ENCODE results near the gene ASIP.

The ASIP gene

DNA sequence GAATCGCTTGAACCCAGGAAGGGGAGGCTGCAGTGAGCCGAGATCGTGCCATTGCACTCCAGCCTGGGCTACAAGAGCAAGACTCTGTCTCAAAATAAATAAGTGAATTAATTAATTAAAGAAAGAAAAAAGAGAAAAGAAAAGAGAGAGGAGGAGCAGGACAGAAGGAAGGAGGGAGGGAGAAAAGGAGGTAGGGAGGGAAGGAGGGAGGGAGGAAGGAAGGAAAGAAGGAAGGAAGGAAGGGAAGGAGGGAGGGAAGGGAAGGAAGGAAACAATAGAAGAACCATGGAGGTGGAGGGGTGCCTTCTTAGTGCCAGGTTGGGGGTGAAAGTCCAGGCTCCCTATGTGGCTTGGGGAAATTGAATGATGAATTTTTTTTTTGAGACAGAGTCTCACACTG is 68.5 kb downstream of the ASIP start:
- TF ChIP-seq, protein P1, sequence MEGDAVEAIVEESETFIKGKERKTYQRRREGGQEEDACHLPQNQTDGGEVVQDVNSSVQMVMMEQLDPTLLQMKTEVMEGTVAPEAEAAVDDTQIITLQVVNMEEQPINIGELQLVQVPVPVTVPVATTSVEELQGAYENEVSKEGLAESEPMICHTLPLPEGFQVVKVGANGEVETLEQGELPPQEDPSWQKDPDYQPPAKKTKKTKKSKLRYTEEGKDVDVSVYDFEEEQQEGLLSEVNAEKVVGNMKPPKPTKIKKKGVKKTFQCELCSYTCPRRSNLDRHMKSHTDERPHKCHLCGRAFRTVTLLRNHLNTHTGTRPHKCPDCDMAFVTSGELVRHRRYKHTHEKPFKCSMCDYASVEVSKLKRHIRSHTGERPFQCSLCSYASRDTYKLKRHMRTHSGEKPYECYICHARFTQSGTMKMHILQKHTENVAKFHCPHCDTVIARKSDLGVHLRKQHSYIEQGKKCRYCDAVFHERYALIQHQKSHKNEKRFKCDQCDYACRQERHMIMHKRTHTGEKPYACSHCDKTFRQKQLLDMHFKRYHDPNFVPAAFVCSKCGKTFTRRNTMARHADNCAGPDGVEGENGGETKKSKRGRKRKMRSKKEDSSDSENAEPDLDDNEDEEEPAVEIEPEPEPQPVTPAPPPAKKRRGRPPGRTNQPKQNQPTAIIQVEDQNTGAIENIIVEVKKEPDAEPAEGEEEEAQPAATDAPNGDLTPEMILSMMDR (IDR thresholded peaks at IDR 0.05; ENCODE audit: extremely low read depth, missing control alignments), result no peak
- no peak for DNase-seq (ENCODE audit: low spot score)

DNA sequence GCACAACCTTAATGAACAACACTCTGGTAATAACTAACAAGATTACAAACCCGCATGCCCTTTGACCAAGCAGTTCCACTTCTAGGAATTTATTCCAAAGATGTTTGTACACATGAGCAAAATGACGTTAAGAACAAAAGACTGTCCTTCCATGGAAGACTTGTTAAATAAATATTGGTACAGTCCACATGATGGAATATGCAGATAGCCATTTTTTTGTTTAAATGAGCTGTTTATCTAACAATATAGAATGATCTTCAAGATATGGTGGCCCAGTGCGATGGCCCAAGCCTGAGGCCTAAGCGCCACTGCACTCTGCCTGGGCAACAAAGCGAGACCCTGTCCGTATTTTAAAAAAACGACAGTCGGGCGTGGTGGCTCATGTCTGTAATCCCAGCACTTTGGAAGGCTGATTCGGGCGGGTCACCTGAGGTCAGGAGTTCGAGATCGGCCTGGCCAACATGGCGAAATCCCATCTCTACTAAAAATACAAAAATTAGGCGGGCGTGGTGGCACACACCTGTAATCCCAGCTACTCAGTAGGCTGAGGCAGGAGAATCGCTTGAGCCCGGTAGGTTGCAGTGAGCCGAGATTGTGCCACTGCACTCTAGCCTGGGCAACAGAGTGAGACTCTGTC is 69.4 kb downstream of the ASIP start:
- no peak for DNase-seq (ENCODE audit: low spot score)
- TF ChIP-seq, protein P1 (IDR thresholded peaks at IDR 0.05; ENCODE audit: extremely low read depth, missing control alignments), result no peak

DNA sequence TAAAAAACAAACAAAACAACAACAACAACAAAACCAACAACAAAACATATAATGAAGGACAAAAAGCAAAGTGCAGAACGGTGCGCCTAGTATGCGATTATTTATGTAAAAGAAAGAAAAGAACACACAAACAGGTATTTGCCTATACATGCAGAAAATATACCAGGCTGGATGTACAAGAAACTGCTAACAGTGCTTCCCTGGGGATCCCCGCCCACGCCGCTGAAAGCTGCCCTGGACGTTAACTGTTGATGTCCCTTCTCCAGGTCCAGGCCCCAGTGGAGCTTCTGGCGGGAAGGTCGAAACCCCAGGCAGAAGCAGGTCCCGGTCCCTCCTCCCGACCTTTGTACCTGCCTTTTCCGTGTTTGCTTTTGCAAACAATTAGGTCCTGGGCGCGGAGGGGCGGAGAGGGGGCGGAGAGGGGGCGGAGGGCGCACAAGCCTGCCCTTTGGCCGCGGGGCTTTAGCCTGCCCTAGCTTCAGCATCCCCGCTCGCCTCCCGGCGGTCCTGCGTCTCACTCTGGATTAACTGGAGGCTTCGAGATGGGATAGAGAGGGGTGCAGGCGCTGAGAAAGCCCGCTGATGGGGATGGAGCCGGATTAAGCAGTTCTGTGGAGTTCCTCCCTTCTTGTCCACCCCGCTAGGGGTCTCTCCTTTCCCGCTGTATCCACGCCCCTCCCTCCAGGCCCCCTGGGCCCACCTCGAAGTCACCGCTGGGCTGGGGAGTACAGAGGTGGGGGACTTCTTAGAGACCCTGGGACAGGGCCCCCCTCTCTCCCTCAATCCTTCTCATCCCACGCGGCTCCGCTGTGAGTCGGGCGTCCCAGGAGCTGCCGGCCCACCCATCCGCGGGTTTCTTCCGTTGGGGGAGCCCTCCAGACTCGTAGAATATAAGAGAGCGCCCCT is 70.1 kb downstream of the ASIP start:
- DNase-seq (ENCODE audit: low spot score), result no peak
- TF ChIP-seq, protein P1 (IDR thresholded peaks at IDR 0.05; ENCODE audit: extremely low read depth, missing control alignments), result no peak

DNA sequence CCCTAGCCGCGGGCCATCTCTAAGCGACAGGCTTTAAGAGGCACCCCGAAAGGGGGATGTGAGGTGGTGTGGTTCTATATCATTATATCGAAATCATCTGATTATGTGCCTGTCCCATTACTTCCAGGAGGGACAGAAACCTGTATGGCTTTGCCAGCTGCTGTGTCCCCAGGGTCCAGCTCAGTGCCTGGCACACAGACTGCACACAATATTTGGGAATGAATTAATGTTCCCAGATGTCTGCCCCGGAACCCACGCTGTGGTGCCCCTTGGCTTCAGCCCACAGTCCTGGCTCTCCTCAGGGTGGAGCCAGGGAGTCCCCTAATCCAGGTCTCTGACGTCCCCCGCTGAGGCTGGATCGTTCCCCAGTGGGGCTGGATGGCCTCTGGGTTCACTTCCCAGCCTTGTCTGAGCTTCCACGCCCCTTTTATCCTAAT is 70.8 kb downstream of the ASIP start:
- DNase-seq (ENCODE audit: low spot score), result no peak

DNA sequence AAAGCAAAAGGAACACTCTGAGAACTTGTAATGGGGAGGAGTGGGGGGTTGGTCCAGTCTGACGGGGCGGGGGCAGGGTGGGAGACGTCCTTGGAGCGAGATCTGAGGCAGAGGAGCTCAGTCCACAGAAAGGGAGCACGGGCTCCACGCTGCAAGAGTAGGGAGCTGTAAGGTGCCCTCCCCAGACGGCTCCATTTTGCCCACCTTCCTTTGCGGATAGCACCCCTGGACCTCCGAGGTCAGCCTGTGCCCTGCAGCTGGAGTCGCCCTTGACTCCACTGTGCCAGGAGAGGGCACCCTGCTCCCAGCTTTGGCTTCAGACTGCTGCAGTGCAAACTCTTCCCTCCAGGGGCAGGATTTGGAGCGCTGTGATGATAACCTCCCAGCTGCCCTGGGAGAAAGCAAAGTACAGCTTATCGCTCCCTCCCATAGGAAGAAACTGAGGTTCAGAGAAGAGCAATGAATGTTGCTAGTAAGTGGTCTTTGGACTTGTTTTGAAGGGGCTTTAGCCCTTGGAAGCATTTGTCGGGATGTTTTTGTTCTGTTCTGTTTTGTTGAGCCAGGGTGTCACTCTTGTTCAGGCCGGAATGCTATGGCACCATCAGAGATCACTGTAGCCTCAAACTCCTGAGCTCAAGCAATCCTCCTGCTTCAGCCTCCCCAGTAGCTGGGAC is 71.5 kb downstream of the ASIP start:
- TF ChIP-seq, protein P1 (IDR thresholded peaks at IDR 0.05; ENCODE audit: extremely low read depth, missing control alignments), result peak; percentile 100
- DNase-seq (ENCODE audit: low spot score), result peak; percentile 89

More for the DNA sequence above, 70.8 kb downstream of the ASIP start:
- TF ChIP-seq, protein P1 (IDR thresholded peaks at IDR 0.05; ENCODE audit: extremely low read depth, missing control alignments), result no peak

DNA sequence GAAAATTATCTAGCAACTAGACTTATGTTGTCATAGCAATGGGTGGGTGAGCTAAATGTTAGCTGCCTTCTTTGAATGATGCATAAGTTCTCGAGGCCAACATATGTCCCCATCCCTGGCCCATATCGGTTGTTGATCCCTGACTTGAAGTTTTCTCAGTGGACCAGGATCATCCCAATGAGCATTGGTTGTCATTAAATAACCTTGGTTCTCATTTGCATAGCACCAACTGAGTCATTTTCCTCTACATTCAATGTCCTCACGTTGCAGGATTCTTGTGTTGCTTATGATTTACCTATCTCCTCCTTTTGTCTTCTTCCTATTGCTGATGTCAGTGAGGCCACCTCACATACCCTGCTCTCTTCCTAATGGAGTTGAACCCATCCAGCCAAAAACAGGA is 74.0 kb downstream of the ASIP start:
- DNase-seq (ENCODE audit: low spot score), result no peak
- TF ChIP-seq, protein P1 (IDR thresholded peaks at IDR 0.05; ENCODE audit: extremely low read depth, missing control alignments), result no peak
